EH (cell line): ENCODE data around the gene HOXC9.

ENCODE experiments used
- DNase-seq: peaks from one replicate; pipeline ENCODE4 v3.0.0-alpha.2; 2015; ENCODE audit warnings: low read depth

Gene HOXC9

GRCh38 chr12:53963434-53964314 is 36.3 kb upstream of the HOXC9 start:
- DNase-seq: peak; percentile 42

- DNase-seq: peak; percentile 82
These were observed 35.6 kb upstream of the HOXC9 start for GRCh38 chr12:53964315-53964713.

GRCh38 chr12:53965281-53966084 is 34.5 kb upstream of the HOXC9 start:
- DNase-seq: peak; percentile 93

- DNase-seq: no peak
These were observed 33.9 kb upstream of the HOXC9 start for GRCh38 chr12:53966085-53966384.

GRCh38 chr12:53966385-53967133 is 33.4 kb upstream of the HOXC9 start:
- peak; percentile 49 for DNase-seq

- DNase-seq: peak; percentile 83
These were observed 32.5 kb upstream of the HOXC9 start for GRCh38 chr12:53967421-53967925.

GRCh38 chr12:53968214-53969127 is 31.5 kb upstream of the HOXC9 start:
- peak; percentile 67 for DNase-seq

GRCh38 chr12:53969588-53970259 is 30.2 kb upstream of the HOXC9 start:
- peak; percentile 62 for DNase-seq

- DNase-seq: no peak
These were observed 29.5 kb upstream of the HOXC9 start for GRCh38 chr12:53970451-53970850.

GRCh38 chr12:53971129-53971528 is 28.8 kb upstream of the HOXC9 start:
- DNase-seq: no peak

GRCh38 chr12:53971686-53972085 is 28.3 kb upstream of the HOXC9 start:
- no peak for DNase-seq

- peak; percentile 68 for DNase-seq
These were observed 27.7 kb upstream of the HOXC9 start for GRCh38 chr12:53972152-53972702.

GRCh38 chr12:53972722-53973235 is 27.2 kb upstream of the HOXC9 start, which contains the start of gene HOXC11:
HOXC11 (plus strand) TSS chr12:53973126; CDS start chr12:53973242, 116 bp downstream.
- DNase-seq: peak; percentile 43

GRCh38 chr12:53973236-53974042 is 26.5 kb upstream of the HOXC9 start:
- DNase-seq: peak; percentile 72

GRCh38 chr12:53974084-53975063 is 25.6 kb upstream of the HOXC9 start, which contains the start of gene HOTAIR:
HOTAIR (minus strand) TSS chr12:53974954.
- peak; percentile 75 for DNase-seq

GRCh38 chr12:53975064-53975471 is 24.9 kb upstream of the HOXC9 start:
- DNase-seq: peak; percentile 39

GRCh38 chr12:53975479-53976152 is 24.3 kb upstream of the HOXC9 start:
- no peak for DNase-seq
